ENCODE data around the gene ALLC.

The ALLC gene

DNA sequence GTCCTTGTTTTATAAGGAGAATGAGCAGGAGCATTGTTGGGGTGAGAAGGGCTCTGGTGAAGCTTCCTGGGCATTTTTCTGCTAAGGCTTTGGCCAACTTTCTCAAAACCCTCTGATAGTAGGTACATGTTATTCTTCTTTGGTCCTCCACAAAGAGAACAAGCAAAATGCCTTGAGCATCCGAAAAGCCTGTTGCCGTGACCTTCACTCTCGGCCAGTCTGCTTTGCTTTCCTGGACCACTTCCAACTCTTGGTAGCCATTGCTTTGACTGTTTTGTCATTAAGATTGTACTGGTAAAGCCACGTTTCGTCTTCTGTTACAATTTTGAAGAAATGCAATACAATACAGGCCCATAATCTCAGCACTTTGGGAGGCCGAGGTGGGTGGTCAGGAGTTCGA is 27.4 kb upstream of the ALLC start:
- Histone ChIP-seq H3K4ac (ENCODE audit: low read depth in 1 of 2, low read length in 2 of 2) (peak overlapping the region in 1 of 2 experiments; percentile 48), H3K23ac (ENCODE audit: low read length in 2 of 2) (no peak overlapping the region), H2BK12ac (ENCODE audit: low read length in 2 of 2) (peak overlapping the region in 1 of 2 experiments; percentile 57), H2AK5ac (ENCODE audit: low read length, severe bottlenecking) (no peak overlapping the region), H3K36me3 (ENCODE audit: control insufficient read depth in 1 of 2, insufficient read depth in 2 of 2, low read depth in 1 of 2, low read length in 2 of 2) (no peaks in the 10 kb centered on the region), H3K18ac (ENCODE audit: low read depth in 1 of 2, low read length in 2 of 2) (peak overlapping the region in 1 of 2 experiments; percentile 63), H3K4me1 (ENCODE audit: control insufficient read depth, insufficient read depth, low read depth, low read length) (no peaks in the 10 kb centered on the region), H2BK15ac (ENCODE audit: low read depth, poor library complexity, severe bottlenecking) (no peak overlapping the region), H2AFZ (ENCODE audit: low read depth, low read length) (no peak overlapping the region), H2BK5ac (ENCODE audit: low read depth, low read length, poor library complexity, severe bottlenecking) (no peak overlapping the region), H4K8ac (ENCODE audit: low read length) (no peak overlapping the region), H2BK120ac (ENCODE audit: low read depth, low read length) (peak overlapping the region; percentile 49), H3K9ac (ENCODE audit: low read length) (no peak overlapping the region), H3K4me3 (ENCODE audit: insufficient read depth in 1 of 2, low read depth in 1 of 2, low read length in 2 of 2) (no peak overlapping the region), H3K4me2 (ENCODE audit: low read length, poor library complexity, severe bottlenecking) (no peak overlapping the region), H3K9me3 (ENCODE audit: control insufficient read depth, low read length) (no peaks in the 10 kb centered on the region), H3K27me3 (ENCODE audit: control insufficient read depth in 1 of 2, insufficient read depth in 1 of 2, low read length in 2 of 2) (peaks cover 0 to 12% of the 10 kb centered on the region in 2 experiments), H3K79me1 (replicated peaks; ENCODE audit: low read length, poor library complexity, severe bottlenecking) (no peaks in the 10 kb centered on the region), H3K14ac (ENCODE audit: low read length in 2 of 2) (no peak overlapping the region), H4K91ac (ENCODE audit: low read length) (no peak overlapping the region), H3K27ac (ENCODE audit: low read length, poor library complexity, severe bottlenecking) (no peak overlapping the region)
- no peak for DNase-seq
- 92% methylated on average over 7 of the region's 7 CpGs for WGBS

DNA sequence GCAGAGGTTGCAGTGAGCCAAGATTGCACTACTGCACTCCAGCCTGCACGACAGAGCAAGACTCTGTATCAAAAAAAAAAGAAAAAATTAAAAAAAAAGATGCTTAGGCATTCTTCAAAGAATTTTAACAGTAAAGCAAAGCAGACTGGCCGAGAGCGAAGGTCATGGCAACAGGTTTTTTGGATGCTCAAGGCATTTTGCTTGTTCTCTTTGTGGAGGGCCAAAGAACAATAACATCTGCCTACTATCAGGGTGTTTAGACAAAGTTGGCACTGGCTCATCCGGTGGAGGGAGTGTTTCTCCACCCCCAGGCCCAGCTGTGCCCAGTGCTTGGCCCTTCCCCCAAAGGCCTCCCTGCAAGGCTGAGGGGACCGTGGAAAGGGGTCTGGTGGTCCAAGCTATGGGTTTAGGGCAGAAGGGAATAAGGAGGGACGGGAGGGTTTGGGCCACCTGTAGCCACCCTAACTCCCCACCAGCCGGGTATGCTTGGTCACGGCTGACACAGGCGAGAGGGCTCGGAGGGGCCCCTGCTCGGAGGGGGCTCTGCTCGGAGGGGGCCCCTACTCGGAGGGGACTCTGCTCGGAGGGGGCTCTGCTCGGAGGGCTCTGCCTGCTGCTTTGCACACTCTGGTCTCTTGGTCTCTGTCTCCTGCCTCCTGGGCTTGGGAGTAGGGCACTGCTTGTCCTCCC is 26.7 kb upstream of the ALLC start:
- Histone ChIP-seq H3K27ac (ENCODE audit: low read length, poor library complexity, severe bottlenecking) (no peak overlapping the region), H3K36me3 (ENCODE audit: control insufficient read depth in 1 of 2, insufficient read depth in 2 of 2, low read depth in 1 of 2, low read length in 2 of 2) (no peaks in the 10 kb centered on the region), H3K9me3 (ENCODE audit: control insufficient read depth, low read length) (no peaks in the 10 kb centered on the region), H2AFZ (ENCODE audit: low read depth, low read length) (no peak overlapping the region), H3K4ac (ENCODE audit: low read depth in 1 of 2, low read length in 2 of 2) (peak overlapping the region; percentile 24 to 51), H3K14ac (ENCODE audit: low read length in 2 of 2) (no peak overlapping the region), H3K79me1 (replicated peaks; ENCODE audit: low read length, poor library complexity, severe bottlenecking) (no peaks in the 10 kb centered on the region), H2AK5ac (ENCODE audit: low read length, severe bottlenecking) (no peak overlapping the region), H2BK120ac (ENCODE audit: low read depth, low read length) (peak overlapping the region; percentile 75), H3K9ac (ENCODE audit: low read length) (no peak overlapping the region), H3K4me1 (ENCODE audit: control insufficient read depth, insufficient read depth, low read depth, low read length) (no peaks in the 10 kb centered on the region), H3K18ac (ENCODE audit: low read depth in 1 of 2, low read length in 2 of 2) (peak overlapping the region in 1 of 2 experiments; percentile 16), H3K4me2 (ENCODE audit: low read length, poor library complexity, severe bottlenecking) (no peak overlapping the region), H3K23ac (ENCODE audit: low read length in 2 of 2) (no peak overlapping the region), H3K27me3 (ENCODE audit: control insufficient read depth in 1 of 2, insufficient read depth in 1 of 2, low read length in 2 of 2) (peaks cover 0 to 15% of the 10 kb centered on the region in 2 experiments), H2BK12ac (ENCODE audit: low read length in 2 of 2) (peak overlapping the region in 1 of 2 experiments; percentile 8), H3K4me3 (ENCODE audit: insufficient read depth in 1 of 2, low read depth in 1 of 2, low read length in 2 of 2) (no peak overlapping the region), H2BK15ac (ENCODE audit: low read depth, poor library complexity, severe bottlenecking) (no peak overlapping the region), H4K8ac (ENCODE audit: low read length) (peak overlapping the region; percentile 49), H4K91ac (ENCODE audit: low read length) (peak overlapping the region; percentile 79), H2BK5ac (ENCODE audit: low read depth, low read length, poor library complexity, severe bottlenecking) (no peak overlapping the region)
- 94% methylated on average over 13 of the region's 15 CpGs for WGBS
- DNase-seq = no peak

DNA sequence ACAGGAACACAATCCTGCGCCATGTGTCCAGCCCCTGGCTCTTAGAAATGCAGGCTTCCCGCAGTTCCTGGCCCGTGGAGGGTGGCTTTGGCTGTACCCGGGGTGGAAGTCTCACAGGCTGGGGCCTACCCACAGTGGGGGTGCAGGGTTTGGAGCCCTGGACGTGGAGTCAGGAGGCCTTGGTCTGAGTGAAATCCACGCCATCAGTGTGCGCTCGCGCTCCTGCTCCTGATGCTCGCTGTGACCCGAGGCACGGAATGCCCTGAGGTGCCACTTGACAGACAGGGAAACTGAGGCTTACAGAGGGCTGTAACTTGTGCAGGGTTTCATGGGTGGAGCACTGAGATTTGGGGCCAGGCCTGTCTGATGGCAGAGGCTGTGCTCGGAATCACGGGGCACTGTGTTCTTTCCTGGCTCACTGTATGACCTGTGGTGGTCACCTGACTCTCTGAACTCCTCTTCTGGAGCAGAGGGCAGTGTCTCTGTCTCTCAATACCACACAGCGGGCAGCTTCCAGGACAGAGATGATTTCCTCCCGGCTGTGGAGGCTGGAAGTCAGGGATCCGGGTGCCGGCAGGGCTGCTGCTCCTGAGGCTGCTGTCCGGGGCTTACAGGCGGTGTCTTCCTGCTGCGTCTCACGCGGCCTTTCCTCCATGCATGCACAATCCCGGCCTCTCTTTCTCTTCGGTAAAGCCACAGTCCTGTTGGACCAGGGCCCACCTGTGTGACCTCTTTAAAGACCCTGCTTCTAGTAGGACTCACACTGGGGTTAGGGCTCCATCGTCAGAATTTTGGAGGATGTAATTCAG is 25.9 kb upstream of the ALLC start:
- Histone ChIP-seq H3K23ac (ENCODE audit: low read length in 2 of 2) (no peak overlapping the region), H3K18ac (ENCODE audit: low read depth in 1 of 2, low read length in 2 of 2) (peak overlapping the region; percentile 16 to 34), H2BK12ac (ENCODE audit: low read length in 2 of 2) (peak overlapping the region in 1 of 2 experiments; percentile 45), H3K27ac (ENCODE audit: low read length, poor library complexity, severe bottlenecking) (no peak overlapping the region), H3K79me1 (replicated peaks; ENCODE audit: low read length, poor library complexity, severe bottlenecking) (no peaks in the 10 kb centered on the region), H3K4ac (ENCODE audit: low read depth in 1 of 2, low read length in 2 of 2) (peak overlapping the region; percentile 21 to 51), H3K4me2 (ENCODE audit: low read length, poor library complexity, severe bottlenecking) (no peak overlapping the region), H3K9me3 (ENCODE audit: control insufficient read depth, low read length) (no peaks in the 10 kb centered on the region), H3K9ac (ENCODE audit: low read length) (no peak overlapping the region), H4K91ac (ENCODE audit: low read length) (peak overlapping the region; percentile 79), H3K4me3 (ENCODE audit: insufficient read depth in 1 of 2, low read depth in 1 of 2, low read length in 2 of 2) (no peak overlapping the region), H2BK5ac (ENCODE audit: low read depth, low read length, poor library complexity, severe bottlenecking) (no peak overlapping the region), H2BK120ac (ENCODE audit: low read depth, low read length) (peak overlapping the region; percentile 75), H2BK15ac (ENCODE audit: low read depth, poor library complexity, severe bottlenecking) (no peak overlapping the region), H3K27me3 (ENCODE audit: control insufficient read depth in 1 of 2, insufficient read depth in 1 of 2, low read length in 2 of 2) (peaks cover 0 to 22% of the 10 kb centered on the region in 2 experiments), H3K4me1 (ENCODE audit: control insufficient read depth, insufficient read depth, low read depth, low read length) (no peaks in the 10 kb centered on the region), H3K36me3 (ENCODE audit: control insufficient read depth in 1 of 2, insufficient read depth in 2 of 2, low read depth in 1 of 2, low read length in 2 of 2) (no peaks in the 10 kb centered on the region), H2AK5ac (ENCODE audit: low read length, severe bottlenecking) (no peak overlapping the region), H2AFZ (ENCODE audit: low read depth, low read length) (no peak overlapping the region), H3K14ac (ENCODE audit: low read length in 2 of 2) (no peak overlapping the region), H4K8ac (ENCODE audit: low read length) (peak overlapping the region; percentile 75)
- DNase-seq = no peak
- 93% methylated on average over 26 of the region's 26 CpGs for WGBS
